HG03139 (cell line): ENCODE results near the gene AP2M1.

ENCODE experiments used
- ATAC-seq: cut with Tn5 transposase; IDR thresholded peaks from one replicate; pipeline ENCODE4 v1.9.1; 2021; ENCODE audit not compliant: unreplicated experiment

Gene AP2M1

DNA sequence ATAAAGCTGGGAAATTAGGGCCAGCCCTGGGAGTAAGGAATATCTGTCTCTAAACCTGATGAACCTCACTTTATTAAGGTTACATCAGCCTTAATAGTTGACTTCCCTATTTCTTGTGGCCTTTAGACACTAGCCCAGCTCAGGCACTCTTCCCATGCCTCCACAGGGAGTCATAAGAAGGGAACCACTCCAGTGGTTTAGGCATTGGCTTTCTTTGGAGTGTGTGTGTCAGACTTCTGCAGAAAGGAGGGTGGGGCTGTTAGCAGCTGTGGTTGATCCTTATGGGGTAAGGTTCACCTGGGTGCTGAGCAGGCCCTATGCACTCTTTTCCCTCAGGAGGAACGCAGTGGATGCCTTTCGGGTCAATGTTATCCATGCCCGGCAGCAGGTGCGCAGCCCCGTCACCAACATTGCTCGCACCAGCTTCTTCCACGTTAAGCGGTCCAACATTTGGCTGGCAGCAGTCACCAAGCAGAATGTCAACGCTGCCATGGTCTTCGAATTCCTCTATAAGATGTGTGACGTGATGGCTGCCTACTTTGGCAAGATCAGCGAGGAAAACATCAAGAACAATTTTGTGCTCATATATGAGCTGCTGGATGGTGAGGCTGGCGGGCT, 4.0 kb downstream of the AP2M1 start:
- no peak for ATAC-seq

DNA sequence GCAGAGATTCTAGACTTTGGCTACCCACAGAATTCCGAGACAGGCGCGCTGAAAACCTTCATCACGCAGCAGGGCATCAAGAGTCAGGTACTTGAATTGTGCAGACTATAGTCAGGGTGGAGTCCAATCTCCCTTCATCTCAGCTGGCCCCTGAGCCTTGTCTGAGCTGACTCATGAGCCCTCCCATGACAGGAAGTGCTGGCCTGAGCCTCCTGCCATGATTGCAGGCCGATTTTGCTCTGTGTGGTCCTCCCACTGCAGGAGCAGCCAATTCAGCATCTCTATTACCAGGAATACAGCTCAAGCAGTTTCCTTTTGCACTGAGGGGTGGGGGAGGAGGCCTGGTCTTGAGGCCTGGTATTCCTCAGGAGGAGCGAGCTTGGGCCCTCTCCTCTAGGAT, 5.5 kb downstream of the AP2M1 start:
- no peak for ATAC-seq

DNA sequence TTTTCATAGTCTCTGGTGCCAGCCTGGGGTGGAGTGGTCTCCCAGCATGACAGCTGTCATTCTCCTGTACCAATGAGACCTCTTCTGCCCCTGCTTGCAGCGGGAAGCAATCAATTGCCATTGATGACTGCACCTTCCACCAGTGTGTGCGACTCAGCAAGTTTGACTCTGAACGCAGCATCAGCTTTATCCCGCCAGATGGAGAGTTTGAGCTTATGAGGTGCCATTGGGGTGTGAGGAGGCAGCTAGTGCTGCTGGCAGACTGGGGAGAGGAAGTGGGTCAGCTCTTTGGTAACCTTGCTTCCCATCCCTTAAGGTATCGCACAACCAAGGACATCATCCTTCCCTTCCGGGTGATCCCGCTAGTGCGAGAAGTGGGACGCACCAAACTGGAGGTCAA, 6.9 kb downstream of the AP2M1 start:
- ATAC-seq, result no peak

DNA sequence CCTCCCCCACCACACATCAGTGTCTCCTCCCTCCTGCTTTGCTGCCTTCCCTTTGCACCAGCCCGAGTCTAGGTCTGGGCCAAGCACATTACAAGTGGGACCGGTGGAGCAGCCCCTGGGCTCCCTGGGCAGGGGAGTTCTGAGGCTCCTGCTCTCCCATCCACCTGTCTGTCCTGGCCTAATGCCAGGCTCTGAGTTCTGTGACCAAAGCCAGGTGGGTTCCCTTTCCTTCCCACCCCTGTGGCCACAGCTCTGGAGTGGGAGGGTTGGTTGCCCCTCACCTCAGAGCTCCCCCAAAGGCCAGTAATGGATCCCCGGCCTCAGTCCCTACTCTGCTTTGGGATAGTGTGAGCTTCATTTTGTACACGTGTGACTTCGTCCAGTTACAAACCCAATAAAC, 9.0 kb downstream of the AP2M1 start:
- ATAC-seq, result no peak

DNA sequence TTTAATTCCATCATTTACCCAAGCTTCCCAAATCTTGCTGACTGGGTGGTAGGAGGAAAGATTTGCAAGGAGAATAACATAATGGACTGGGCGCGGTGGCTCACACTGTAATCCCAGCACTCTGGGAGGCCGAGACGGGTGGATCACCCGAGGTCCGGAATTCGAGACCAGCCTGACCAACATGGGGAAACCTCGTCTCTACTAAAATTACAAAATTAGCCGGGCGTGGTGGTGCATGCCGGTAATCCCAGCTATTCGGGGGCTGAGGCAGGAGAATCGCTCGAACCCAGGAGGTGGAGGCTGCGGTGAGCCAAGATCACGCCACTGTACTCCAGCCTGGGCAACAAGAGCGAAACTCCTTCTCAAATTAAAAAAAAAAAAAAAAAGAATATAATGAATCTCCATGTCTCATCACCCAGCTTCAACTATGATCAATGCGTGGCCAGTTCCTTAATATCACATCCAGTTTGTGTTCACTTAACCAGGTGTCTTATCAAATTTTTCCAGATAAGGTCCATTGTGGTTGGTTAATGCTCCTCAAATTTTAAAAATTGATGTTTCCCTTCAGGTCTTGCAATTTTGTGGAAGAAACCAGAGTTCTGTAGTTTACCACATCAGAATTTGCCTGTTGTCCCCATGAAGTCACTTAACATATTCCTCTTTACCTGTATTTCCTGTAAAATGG, 10.0 kb downstream of the AP2M1 start:
- no peak for ATAC-seq

DNA sequence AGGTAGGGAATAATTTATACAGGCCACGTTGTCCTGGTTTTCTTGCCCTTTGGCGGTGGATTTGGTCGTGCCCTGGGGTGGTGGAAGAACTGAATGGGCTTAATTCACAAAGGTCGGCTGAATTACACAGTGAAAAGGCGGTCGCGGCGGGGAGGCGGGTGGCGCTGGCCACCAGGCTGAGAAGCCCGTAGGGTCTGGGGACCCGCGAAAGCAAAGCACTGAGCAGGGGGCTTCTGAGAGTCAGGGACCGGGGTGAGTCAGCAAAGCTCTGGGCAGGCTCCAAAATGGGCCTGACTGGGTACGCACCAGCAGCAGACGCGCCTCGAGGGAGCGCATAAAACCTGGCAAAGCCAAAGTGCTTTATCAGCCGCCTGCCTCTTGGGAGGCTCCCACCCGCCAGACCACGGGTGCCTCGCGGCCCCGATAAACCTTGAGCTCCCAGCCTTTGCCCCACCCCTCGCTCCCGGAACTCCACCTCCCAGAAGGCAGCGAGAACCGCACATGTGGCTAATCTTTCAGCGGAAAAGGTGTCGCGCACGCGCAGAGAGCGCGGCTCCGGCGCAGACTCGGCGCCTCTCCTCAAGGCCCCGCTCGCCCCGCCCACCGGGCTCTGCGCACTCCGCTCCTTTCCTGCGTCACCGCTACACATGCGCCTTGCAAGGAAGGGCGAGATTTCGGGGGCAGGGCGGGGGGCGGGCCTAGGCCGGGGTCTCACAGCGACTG, 11.0 kb downstream of the AP2M1 start:
- ATAC-seq, result peak; percentile 90

DNA sequence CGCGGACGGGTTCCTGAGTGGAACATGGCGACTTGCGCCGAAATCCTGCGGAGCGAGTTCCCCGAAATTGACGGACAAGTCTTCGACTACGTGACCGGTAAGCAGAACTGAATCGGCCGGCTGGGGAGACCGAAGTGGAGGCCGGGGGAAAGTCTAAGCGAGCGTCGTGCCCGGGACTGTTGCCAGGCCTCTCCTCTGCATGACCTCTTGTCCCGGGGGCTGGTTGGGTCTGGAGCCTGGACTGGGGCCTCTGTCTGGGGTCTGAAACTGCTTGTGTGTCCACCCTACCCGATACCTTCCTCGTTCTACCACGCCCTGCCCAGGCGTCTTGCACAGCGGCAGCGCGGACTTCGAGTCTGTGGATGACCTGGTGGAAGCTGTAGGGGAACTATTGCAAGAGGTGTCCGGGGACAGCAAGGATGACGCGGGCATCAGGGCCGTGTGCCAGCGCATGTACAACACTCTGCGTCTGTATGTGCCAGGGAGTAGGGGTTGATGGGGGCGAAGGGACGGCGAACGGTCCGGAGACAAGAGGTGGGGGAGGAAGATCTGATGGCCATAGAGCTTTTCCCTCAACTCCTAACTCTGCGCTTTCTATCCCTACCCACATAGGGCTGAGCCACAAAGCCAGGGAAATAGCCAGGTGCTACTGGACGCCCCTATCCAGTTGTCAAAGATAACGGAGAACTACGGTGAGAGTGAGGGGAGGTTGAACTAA, 11.7 kb downstream of the AP2M1 start, which contains the start of gene ABCF3:
Gene ABCF3 (plus strand): TSS at position 16 of the 718 bp plus-strand sequence. CDS start 9 bp downstream, at position 25.
- peak; percentile 10 for ATAC-seq

DNA sequence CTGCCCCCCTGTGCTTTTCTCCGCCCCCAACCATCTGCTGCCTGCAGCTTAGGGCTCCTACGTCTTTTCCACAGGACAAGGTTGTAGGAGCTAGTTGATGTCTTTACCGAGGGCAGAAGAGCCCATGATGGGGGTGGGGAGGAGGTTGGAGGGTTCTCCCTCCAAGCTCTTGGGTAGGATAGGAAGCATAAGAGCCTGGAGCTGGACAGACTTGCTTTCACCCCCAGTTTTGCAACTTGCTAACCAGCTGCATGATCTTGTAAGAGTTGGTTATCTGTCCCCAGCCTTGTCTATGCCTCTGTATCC, 12.2 kb downstream of the AP2M1 start:
- no peak for ATAC-seq

DNA sequence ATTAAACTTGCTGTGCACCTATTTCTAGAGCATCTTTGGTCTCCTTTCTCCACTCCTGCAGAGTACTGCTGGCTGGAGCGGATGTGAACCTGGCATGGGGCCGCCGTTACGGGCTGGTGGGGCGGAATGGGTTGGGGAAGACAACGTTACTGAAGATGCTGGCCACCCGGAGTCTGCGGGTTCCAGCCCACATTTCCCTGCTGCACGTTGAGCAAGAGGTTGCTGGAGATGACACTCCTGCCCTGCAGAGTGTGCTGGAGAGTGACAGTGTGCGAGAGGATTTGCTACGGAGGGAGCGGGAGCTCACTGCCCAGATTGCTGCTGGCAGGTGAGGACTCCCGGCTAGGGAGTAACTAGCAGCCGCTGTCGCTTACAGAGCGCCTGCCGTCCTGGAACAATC, 13.4 kb downstream of the AP2M1 start:
- ATAC-seq, result no peak

DNA sequence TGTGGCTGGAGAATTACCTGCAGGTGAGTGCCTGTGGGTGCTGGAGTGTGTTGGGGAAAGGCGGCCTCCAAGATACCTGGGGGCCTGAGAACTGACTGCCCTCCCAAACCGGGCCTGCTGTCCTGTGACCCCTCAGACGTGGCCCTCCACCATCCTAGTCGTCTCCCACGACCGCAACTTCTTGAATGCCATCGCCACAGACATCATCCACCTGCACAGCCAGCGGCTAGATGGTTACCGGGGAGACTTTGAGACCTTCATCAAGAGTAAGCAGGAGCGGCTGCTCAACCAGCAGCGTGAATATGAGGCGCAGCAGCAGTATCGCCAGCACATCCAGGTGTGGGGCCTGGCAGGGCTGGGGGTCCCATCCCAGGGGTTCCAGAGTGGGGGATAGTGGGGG, 14.8 kb downstream of the AP2M1 start:
- ATAC-seq, result no peak

DNA sequence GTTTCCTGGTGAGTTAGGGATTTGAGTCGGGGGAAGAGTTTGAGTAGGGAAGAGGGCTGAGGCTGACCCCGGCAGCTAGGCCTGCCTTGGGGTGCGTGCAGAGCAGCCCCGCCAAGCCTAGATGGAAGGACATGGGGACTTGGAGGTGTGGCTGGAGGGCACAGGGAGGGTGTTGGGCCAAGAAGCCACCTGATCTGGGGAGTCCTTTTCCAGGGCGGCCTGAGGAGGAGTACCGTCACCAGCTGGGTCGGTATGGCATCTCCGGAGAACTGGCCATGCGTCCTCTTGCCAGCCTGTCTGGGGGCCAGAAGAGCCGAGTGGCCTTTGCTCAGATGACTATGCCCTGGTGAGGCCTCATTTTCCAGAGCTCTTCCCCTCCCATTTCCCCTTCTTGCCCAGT, 18.2 kb downstream of the AP2M1 start:
- ATAC-seq, result no peak

DNA sequence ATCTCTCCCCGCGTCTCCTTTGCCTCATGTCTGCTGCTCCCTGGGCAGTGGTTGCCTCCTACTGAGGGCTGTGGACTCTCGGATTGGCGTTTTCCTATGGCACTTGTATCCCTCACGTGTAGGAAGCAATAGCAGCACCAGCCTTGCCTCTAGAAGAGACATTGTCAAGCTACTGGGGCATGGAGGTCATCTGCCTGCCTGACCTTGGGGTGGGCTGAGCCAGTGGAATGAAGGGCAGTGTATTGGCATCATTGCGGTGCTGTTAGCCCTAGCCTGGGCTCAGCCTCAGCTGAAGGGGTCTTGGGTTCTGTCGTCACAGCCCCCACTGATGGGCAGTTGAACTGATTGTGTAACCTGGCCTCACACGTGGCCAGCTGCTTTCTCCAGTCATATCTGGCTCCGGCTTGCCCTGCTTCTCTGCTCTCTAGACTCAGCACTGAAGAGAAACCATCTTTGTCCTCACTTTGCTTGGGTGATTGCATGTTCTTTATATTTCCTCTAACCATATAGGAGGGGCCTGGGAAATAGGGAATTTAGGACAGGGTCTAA, 19.4 kb downstream of the AP2M1 start:
- no peak for ATAC-seq

DNA sequence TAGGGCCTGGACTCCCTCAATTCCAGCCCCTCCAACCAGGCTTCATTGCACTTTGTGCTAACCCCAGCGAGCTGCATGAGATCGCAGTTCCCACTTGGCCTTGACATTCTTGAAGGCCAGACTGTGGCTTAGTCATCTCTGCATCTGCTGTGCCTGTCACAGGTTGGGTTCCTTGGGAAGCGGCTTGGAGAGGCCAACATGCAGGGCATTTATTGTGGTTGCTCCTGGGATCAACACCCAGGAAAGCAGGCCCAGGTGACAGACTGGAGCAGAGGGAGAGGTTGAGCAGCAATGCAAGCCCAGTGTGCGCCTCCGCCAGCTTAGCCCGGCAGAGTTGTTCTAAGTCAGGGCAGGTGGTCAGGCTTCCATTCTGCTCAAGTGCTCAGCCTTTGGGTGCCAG, 21.9 kb downstream of the AP2M1 start:
- ATAC-seq, result no peak

DNA sequence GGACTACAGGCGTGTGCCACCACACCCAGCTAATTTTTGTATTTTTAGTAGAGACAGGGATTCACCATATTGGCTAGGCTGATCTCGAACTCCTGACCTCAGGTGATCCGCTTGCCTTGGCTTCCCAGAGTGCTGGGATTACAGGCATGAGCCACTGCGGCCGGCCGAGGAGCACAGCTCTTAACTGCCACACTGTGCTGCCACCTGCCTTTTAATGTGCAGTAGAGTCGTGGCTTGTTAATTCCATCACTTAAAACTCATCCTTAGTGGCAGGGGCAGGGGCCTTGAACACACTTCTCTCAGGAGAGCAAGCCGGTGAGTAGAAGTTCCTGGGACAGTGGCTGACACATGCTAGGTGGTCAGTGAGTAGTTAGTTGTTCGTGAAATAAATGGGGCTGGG, 23.9 kb downstream of the AP2M1 start:
- ATAC-seq, result no peak

DNA sequence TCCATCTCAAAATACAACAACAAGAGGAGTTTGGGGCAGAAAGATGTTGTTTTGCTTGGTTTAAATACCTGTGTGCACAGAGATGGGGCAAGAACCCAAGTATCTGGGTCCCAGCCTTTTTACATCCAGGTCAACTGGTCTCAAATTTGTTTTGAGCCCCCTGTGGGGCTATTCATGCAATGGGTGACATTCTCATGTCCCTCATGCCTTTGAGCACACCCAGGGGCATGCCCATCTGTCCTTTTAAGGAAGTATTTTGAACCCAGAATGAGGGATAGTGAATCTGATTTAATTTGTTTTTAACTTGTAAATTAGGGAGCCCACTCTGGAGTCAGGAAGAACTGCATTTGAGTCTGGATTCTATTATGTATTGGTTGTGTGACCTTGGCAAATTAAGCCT, 26.2 kb downstream of the AP2M1 start:
- ATAC-seq, result no peak

DNA sequence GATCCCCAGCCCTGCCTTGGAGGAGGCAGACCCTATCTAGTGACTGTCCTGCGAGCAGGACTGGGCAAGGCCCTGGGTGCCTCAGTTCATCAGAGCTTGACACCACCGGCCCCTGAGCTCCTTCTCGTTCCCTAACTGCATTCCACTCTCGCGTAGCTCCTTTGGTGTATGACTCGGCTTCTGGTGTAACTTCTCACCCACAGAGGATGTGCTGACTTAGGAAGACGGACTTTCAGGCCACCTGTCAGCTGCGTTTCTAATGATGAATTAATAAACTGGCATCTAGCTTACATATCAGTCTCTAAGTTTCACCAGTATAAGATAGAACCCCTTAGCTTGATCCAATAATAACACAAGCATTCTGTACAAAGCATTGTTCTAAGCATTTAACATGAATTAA, 28.9 kb downstream of the AP2M1 start:
- no peak for ATAC-seq

DNA sequence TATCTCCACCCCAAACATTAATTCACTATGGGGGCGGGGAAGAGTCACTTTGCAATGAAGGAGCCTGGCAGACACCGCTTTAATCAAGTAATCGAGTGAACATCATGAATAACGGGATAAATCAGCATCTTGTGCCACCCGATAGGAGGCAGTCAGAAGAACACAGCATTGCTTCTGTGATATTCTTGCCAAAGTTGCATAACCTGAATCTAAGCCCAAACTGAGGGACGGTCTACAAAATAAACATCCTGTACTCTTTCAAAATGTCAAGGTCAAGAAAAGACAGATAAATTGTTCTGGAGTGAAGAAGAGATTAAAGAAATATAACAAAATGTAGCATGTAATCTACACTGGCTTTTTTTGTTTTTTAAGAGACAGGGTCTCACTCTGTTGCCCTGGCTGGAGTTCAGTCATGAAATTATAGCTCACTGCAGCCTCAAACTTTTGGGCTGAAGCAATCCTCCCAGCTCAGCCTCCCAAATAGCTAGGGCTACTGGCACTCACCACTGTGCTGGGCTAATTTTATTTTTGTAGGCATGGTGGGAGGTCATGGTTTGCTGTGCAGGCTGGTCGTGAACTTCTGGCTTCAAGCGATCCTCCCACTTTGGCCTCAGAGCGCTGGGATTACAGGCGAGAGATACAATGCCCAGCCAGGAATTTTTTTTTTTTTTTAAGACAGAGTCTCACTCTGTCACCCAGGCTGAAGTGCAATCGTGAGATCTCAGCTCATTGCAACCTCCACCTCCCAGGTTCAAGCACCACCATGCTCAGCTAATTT, 34.7 kb downstream of the AP2M1 start:
- ATAC-seq, result no peak

DNA sequence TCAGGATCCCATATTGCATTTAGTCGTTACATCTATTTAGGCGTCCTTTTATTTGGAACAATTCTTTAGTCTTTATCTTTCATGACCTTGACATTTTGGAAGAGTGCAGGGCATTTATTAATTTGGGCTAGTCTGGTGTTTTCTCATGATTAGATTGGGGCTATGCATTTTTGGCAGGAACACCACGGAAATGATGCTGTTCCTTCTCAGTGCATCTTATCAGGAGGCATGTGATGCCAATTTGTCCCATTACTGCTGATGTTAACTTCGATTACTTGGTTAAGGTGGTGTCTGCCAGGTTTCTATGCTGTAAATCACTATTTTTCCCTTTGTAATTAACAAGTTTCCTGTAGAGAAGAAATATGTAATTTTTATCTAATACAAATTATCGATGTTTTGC, 36.6 kb downstream of the AP2M1 start:
- ATAC-seq, result no peak

DNA sequence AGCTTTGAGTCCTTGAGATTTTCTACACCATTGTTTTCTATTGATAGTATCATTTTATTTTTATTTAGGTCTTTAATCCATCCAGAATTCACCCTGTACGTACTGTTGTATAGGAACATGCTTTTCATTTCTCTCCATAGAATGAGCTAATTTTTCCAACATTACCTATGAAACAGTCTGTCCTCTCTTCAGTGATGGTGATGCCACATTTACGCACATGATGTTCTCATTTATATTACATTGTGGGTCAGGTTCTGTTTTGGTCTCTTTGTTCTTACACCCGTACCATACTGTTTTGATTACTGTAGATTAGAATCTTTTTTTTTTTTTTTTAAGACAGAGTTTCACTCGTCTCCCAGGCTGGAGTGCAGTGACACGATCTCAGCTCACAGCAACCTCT, 37.1 kb downstream of the AP2M1 start:
- no peak for ATAC-seq

DNA sequence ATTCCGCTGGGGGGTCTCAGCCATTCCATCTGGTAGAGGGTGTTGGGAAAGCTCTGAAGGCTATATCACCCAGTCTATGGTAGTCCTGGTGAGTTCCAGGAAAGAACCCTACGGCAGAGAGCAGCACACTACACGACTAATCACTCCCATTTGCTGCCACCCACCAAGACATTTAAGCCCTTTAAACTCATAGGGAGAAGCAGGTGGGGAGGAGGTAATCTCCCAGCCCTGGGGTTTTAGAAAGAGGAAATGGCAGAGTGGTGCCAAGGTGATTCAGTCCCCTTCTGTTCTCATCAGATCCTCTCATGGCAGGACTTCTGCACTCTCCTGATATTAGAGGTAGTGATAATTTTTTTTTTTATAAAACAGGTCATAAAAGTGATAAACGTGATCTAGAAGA, 44.2 kb downstream of the AP2M1 start:
- no peak for ATAC-seq

DNA sequence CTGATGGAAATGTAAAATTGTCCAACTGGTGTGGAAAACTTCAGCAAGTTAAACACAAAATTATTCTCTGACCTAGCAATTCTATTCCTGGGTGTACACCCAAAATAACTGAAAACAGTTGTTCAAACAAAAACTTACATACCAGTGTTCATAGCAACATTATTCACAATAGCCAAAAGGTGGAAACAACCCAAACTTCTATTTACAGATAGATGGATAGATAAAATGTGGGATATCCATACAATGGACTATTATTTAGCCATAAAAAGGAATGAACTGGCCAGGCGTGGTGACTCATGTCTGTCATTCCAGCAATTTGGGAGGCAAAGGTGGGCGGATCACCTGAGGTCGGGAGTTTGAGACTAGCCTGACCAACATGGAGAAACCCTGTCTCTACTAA, 47.9 kb downstream of the AP2M1 start:
- ATAC-seq, result no peak
